Dedifferentiated amniotic fluid mesenchymal stem cell (primary cell): Measurements from ENCODE around the gene NPM1.

ENCODE experiments used
- DNase-seq: peaks from one replicate; pipeline ENCODE4 v3.0.0-alpha.2; 2016; ENCODE audit errors: extremely low spot score

Gene NPM1

GRCh38 chr5:171428168-171428696, 40.6 kb downstream of the NPM1 start:
- DNase-seq = no peak

- DNase-seq = no peak
Observed at GRCh38 chr5:171428809-171429542, 41.3 kb downstream of the NPM1 start.

- no peak for DNase-seq
Observed at GRCh38 chr5:171429543-171429910, 41.9 kb downstream of the NPM1 start.

GRCh38 chr5:171431251-171431777, 43.7 kb downstream of the NPM1 start:
- no peak for DNase-seq

- no peak for DNase-seq
Observed at GRCh38 chr5:171432076-171432475, 44.4 kb downstream of the NPM1 start.

GRCh38 chr5:171432583-171433351, 45.1 kb downstream of the NPM1 start:
- no peak for DNase-seq

GRCh38 chr5:171433352-171433698, 45.7 kb downstream of the NPM1 start:
- no peak for DNase-seq

- DNase-seq = no peak
Observed at GRCh38 chr5:171433982-171434676, 46.5 kb downstream of the NPM1 start.

GRCh38 chr5:171434874-171435273, 47.2 kb downstream of the NPM1 start:
- no peak for DNase-seq

- no peak for DNase-seq
Observed at GRCh38 chr5:171435908-171436307, 48.3 kb downstream of the NPM1 start.

GRCh38 chr5:171436804-171437285, 49.2 kb downstream of the NPM1 start:
- no peak for DNase-seq

GRCh38 chr5:171437286-171437821, 49.7 kb downstream of the NPM1 start:
- no peak for DNase-seq

GRCh38 chr5:171438738-171439137, 51.1 kb downstream of the NPM1 start:
- no peak for DNase-seq

GRCh38 chr5:171441246-171441791, 53.7 kb downstream of the NPM1 start:
- DNase-seq = no peak

- no peak for DNase-seq
Observed at GRCh38 chr5:171442287-171443042, 54.8 kb downstream of the NPM1 start.

- DNase-seq = no peak
Observed at GRCh38 chr5:171444582-171444981, 56.9 kb downstream of the NPM1 start.

- DNase-seq = no peak
Observed at GRCh38 chr5:171445644-171446516, 58.2 kb downstream of the NPM1 start.

GRCh38 chr5:171447226-171447625, 59.6 kb downstream of the NPM1 start:
- DNase-seq = no peak

GRCh38 chr5:171449426-171449825, 61.8 kb downstream of the NPM1 start:
- DNase-seq = no peak
